WTC11 (cell line): ENCODE data around the gene CEMIP. TPM values are rescaled to one million over a fixed set of nuclear protein-coding genes. Genes with fewer than 3 reads are reported as not detected.

ENCODE experiments used
- ATAC-seq: fragments of 200-7000 bp; cut with Tn5 transposase; 2 replicates; pipeline ENCODE4 v1.10.0; 2021; ENCODE audit warnings: mild to moderate bottlenecking, moderate library complexity
- CTCF ChIA-PET: fragments of 300-600 bp; sonication (Branson Sonifier 250); formaldehyde crosslinking; loops from one replicate; lab custom pipeline; 2021; ENCODE audit warnings: antibody characterized with exemption; lab: Charles Lee
- POLR2A ChIA-PET: fragments of 350-600 bp; sonication (Branson Sonifier 250); formaldehyde crosslinking; loops from one replicate; lab custom pipeline; 2021; ENCODE audit warnings: antibody characterized with exemption; lab: Charles Lee
- DNase-seq: peaks from one replicate; pipeline ENCODE4 v3.0.0; 2021; ENCODE audit warnings: low spot score
- H3K27ac Mint-ChIP-seq: 2 replicates; pipeline ENCODE4 v1.8.0; 2021; ENCODE audit warnings: mixed read lengths
- H3K27me3 Mint-ChIP-seq: 2 replicates; pipeline ENCODE4 v1.8.0; 2021; ENCODE audit warnings: low read depth, mild to moderate bottlenecking, moderate library complexity, mixed read lengths
- H3K36me3 Mint-ChIP-seq: 2 replicates; pipeline ENCODE4 v1.8.0; 2021; ENCODE audit warnings: mixed read lengths
- H3K4me1 Mint-ChIP-seq: 2 replicates; pipeline ENCODE4 v1.8.0; 2022; ENCODE audit warnings: mixed read lengths
- H3K4me3 Mint-ChIP-seq: 2 replicates; pipeline ENCODE4 v1.8.0; 2021; ENCODE audit warnings: mild to moderate bottlenecking, moderate library complexity, mixed read lengths
- H3K9me3 Mint-ChIP-seq: 2 replicates; pipeline ENCODE4 v1.8.0; 2021; ENCODE audit warnings: mixed read lengths
- JAZF1 ChIP-seq: fragments of 250-450 bp; sonication (Bioruptor Pico); IDR thresholded peaks from 2 replicates; pipeline ENCODE4 v1.9.0; 2021; ENCODE audit warnings: moderate library complexity, mild to moderate bottlenecking, inconsistent platforms
- NFYB ChIP-seq: sonication (generic); formaldehyde crosslinking; conservative IDR thresholded peaks from 2 replicates; pipeline ENCODE4 v1.8.0; 2022; ENCODE audit warnings: low read depth, missing genetic modification reagents
- RELA ChIP-seq: sonication (generic); formaldehyde crosslinking; IDR thresholded peaks from 2 replicates; pipeline ENCODE4 v1.8.1; 2022; ENCODE audit warnings: missing genetic modification reagents, mild to moderate bottlenecking, borderline replicate concordance
- ZNF317 ChIP-seq: sonication (generic); formaldehyde crosslinking; IDR thresholded peaks from 2 replicates; pipeline ENCODE4 v1.8.1; 2023; ENCODE audit warnings: low read depth, mild to moderate bottlenecking, moderate library complexity, missing genetic modification reagents, borderline replicate concordance
- ZSCAN18 ChIP-seq: fragments of 250-450 bp; sonication (Bioruptor Pico); IDR thresholded peaks from 2 replicates; pipeline ENCODE4 v2.1.2; 2022; ENCODE audit warnings: mild to moderate bottlenecking, moderate library complexity
- total RNA-seq: library from RNA; stranded (reverse); gene quantifications from 3 replicates; pipeline ENCODE4 v1.2.3, GENCODE V29; 2021
- TF ChIP-seq, protein P1 (sequence below): fragments of 250-450 bp; sonication (Bioruptor Pico); conservative IDR thresholded peaks from 2 replicates; pipeline ENCODE4 v1.9.0; 2021; ENCODE audit warnings: mild to moderate bottlenecking
- TF ChIP-seq, protein P2 (sequence below): fragments of 250-450 bp; sonication (Bioruptor Pico); IDR thresholded peaks from 2 replicates; pipeline ENCODE4 v1.8.0; 2021; ENCODE audit warnings: mild to moderate bottlenecking
- TF ChIP-seq, protein P3 (sequence below): sonication (generic); formaldehyde crosslinking; IDR thresholded peaks from 2 replicates; pipeline ENCODE4 v1.8.1; 2023; ENCODE audit warnings: mild to moderate bottlenecking, missing genetic modification reagents, moderate library complexity
- TF ChIP-seq, protein P4 (sequence below): sonication (generic); formaldehyde crosslinking; IDR thresholded peaks from 2 replicates; pipeline ENCODE4 v1.8.0; 2023; ENCODE audit warnings: missing genetic modification reagents, mild to moderate bottlenecking, borderline replicate concordance

Gene CEMIP
- total RNA-seq, 1 experiment from 2014 or later, result 0.87 TPM

DNA sequence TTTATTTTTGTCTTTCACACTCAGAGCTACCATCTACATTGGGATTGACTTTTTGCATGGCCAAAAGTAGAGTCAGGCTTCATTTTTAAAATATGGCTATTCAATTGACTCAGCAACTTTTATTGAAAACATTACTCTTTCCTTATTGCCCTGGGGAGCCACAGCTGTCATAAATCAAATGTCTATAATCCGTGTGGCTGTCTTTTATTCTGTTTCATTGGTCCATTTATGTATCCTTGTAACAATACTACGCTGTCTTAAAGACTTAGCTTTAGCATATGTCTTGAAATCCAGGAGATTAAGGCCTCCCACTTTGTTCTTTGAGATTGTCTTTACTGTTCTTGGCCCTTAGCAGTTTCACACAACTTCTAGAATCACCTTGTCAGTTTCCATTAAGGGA is 55.2 kb downstream of the CEMIP start (continued):
- no peak for TF ChIP-seq ZSCAN18 (CRISPR knock-in tag)
- TF ChIP-seq, protein P1, sequence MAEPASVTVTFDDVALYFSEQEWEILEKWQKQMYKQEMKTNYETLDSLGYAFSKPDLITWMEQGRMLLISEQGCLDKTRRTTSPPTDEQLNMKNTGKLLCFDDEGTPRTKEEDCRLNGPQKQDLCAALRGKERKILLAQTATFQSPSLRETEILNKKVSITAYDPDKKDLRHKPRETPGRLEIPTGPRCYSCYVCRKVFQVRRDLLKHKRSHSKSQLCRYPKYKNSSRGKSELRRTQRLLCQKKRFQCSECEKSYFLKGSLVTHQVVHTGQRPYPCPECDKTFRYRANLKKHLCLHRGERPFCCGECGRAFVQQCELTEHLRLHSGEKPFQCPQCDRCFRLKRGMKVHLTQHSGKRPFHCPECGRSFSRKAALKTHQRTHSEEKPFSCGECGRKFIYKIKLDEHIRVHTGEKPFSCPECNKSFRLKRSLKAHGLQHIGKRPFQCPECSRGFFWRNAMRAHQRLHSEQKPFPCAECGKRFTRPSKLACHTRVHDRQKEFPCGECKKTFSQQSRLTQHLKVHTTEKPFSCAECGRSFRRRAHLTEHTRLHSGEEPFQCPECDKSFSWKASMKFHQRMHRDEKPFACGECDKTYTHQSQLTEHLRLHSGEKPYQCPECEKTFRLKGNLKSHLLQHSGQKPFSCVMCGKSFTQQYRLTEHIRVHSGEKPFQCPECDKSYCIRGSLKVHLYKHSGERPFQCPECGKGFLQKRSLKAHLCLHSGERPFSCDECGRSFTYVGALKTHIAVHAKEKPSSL, result no peak
- no peak for TF ChIP-seq ZNF317 (CRISPR knock-in tag)
- TF ChIP-seq JAZF1 (CRISPR knock-in tag), result no peak
- TF ChIP-seq, all 79 proteins: peak for 0

DNA sequence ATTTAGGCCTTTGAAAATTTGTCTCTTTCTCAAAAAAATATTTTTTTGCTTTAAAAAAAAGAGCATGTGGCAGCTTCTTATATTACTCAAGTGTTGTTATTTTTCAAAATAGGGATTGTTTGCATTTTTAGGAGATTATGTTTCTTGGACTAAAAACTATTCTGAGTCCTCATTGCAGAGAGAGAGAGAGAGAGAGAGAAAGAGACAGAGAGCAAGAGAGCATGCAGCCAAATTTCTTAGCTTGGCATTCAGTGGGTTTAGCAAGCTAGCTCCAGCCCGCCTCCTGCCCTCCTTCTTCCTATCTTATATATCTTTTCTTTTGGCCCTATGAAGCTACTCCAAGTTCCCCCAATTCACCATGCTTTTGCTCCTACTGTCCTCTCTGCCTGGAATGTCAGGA is 55.7 kb downstream of the CEMIP start:
- H3K9me3 Mint-ChIP-seq, result no peaks in the 10 kb centered on the region
- TF ChIP-seq, protein P2, sequence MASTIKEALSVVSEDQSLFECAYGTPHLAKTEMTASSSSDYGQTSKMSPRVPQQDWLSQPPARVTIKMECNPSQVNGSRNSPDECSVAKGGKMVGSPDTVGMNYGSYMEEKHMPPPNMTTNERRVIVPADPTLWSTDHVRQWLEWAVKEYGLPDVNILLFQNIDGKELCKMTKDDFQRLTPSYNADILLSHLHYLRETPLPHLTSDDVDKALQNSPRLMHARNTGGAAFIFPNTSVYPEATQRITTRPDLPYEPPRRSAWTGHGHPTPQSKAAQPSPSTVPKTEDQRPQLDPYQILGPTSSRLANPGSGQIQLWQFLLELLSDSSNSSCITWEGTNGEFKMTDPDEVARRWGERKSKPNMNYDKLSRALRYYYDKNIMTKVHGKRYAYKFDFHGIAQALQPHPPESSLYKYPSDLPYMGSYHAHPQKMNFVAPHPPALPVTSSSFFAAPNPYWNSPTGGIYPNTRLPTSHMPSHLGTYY (CRISPR knock-in tag), result no peak
- no peak for TF ChIP-seq RELA (CRISPR knock-in tag)
- H3K27me3 Mint-ChIP-seq, result no peaks in the 10 kb centered on the region
- 0 out of 2 replicates have a peak overlapping the region, but pooled peaks have one; percentile 16 for H3K27ac Mint-ChIP-seq
- POLR2A ChIA-PET, result no interaction called here
- peaks cover 75% of the 10 kb centered on the region for H3K4me1 Mint-ChIP-seq
- H3K36me3 Mint-ChIP-seq, result no peaks in the 10 kb centered on the region
- no peak overlapping the region for H3K4me3 Mint-ChIP-seq
- ATAC-seq (no peak), DNase-seq (no peak)
- CTCF ChIA-PET, result interaction anchor here (0.6 to 2.4 kb wide), 23 partner anchors 9 to 431 kb away, joined by 3 to 9 read pairs (median 4); no protein-coding TSS in a partner anchor

GRCh38 chr15:80835336-80835735 is 56.2 kb downstream of the CEMIP start:
- H3K9me3 Mint-ChIP-seq, result no peaks in the 10 kb centered on the region
- no peak overlapping the region for H3K4me3 Mint-ChIP-seq
- peaks cover 70% of the 10 kb centered on the region for H3K4me1 Mint-ChIP-seq
- CTCF ChIA-PET, result interaction anchor here (0.6 to 2.4 kb wide), 23 partner anchors 8 to 431 kb away, joined by 3 to 9 read pairs (median 4); no protein-coding TSS in a partner anchor
- no peaks in the 10 kb centered on the region for H3K36me3 Mint-ChIP-seq
- POLR2A ChIA-PET, result no interaction called here
- ATAC-seq (peak; percentile 78), DNase-seq (peak; percentile 45)
- 0 out of 2 replicates have a peak overlapping the region, but pooled peaks have one; percentile 16 for H3K27ac Mint-ChIP-seq
- TF ChIP-seq, protein P3, sequence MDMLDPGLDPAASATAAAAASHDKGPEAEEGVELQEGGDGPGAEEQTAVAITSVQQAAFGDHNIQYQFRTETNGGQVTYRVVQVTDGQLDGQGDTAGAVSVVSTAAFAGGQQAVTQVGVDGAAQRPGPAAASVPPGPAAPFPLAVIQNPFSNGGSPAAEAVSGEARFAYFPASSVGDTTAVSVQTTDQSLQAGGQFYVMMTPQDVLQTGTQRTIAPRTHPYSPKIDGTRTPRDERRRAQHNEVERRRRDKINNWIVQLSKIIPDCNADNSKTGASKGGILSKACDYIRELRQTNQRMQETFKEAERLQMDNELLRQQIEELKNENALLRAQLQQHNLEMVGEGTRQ, result no peak
- TF ChIP-seq, protein P4, sequence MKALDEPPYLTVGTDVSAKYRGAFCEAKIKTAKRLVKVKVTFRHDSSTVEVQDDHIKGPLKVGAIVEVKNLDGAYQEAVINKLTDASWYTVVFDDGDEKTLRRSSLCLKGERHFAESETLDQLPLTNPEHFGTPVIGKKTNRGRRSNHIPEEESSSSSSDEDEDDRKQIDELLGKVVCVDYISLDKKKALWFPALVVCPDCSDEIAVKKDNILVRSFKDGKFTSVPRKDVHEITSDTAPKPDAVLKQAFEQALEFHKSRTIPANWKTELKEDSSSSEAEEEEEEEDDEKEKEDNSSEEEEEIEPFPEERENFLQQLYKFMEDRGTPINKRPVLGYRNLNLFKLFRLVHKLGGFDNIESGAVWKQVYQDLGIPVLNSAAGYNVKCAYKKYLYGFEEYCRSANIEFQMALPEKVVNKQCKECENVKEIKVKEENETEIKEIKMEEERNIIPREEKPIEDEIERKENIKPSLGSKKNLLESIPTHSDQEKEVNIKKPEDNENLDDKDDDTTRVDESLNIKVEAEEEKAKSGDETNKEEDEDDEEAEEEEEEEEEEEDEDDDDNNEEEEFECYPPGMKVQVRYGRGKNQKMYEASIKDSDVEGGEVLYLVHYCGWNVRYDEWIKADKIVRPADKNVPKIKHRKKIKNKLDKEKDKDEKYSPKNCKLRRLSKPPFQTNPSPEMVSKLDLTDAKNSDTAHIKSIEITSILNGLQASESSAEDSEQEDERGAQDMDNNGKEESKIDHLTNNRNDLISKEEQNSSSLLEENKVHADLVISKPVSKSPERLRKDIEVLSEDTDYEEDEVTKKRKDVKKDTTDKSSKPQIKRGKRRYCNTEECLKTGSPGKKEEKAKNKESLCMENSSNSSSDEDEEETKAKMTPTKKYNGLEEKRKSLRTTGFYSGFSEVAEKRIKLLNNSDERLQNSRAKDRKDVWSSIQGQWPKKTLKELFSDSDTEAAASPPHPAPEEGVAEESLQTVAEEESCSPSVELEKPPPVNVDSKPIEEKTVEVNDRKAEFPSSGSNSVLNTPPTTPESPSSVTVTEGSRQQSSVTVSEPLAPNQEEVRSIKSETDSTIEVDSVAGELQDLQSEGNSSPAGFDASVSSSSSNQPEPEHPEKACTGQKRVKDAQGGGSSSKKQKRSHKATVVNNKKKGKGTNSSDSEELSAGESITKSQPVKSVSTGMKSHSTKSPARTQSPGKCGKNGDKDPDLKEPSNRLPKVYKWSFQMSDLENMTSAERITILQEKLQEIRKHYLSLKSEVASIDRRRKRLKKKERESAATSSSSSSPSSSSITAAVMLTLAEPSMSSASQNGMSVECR (CRISPR knock-in tag), result no peak
- TF ChIP-seq NFYB (CRISPR knock-in tag), result no peak
- no peaks in the 10 kb centered on the region for H3K27me3 Mint-ChIP-seq
